ENCODE results near the gene C15orf39. TPM values are rescaled to one million over a fixed set of nuclear protein-coding genes. Genes with fewer than 3 reads are reported as not detected.
A peak's percentile ranks its signal among the peaks of the same experiment; 100 is the strongest.

The C15orf39 gene
- total and polyA plus RNA-seq, 2 donors from 2014 or later: 5.7 to 32.7 TPM

DNA sequence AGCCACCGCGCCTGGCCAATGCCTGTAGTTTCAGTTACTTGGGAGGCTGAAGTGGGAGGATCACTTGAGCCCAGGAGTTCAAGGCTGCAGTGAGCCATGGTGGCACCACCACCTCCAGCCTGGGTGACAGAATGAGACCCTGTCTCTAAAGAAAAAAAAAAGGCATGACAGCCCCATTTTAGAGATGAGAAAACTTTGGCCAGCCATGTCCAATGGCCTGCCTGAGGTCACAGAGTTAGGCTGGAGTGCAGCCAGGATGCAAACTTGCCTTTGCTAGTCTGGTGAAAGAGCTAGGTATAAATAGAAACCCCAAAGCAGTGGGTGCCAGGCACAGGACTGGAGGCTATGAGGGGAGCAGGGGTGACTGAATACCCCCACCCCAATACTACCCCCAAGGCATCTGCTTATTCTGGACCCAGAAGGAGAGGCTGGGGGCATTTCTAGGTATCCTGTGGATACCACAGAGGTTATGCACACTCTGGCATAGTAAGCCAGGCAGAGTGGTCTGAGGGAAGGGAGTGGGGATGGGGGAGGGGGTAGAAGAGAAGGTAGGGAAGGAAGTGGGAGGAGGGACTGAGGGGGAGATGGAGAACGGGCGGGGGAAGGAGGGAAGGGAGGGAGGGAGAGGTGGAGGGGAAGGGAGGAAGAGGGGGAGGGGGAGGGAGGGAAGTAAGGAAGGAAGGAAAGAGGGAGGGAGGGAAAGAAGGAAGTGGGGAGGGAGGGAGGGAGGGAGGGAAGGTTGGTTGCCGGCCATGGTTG is 16.2 kb upstream of the C15orf39 start:
- no peaks in the 10 kb centered on the region for H3K9me3 ChIP-seq (ENCODE audit: control insufficient read depth in 2 of 3, insufficient read depth in 1 of 3, low read length in 3 of 3)
- FAIRE-seq (no peak), DNase-seq (peak in 1 of 5 donors; percentile 27)
- no peak overlapping the region for H3K27ac ChIP-seq (ENCODE audit: low read depth in 2 of 2, low read length in 2 of 2)
- no peaks in the 10 kb centered on the region for H3K36me3 ChIP-seq (ENCODE audit: control insufficient read depth in 2 of 3, insufficient read depth in 3 of 3, low read length in 3 of 3)
- H3K4me3 ChIP-seq (ENCODE audit: low read length in 3 of 3): no peak overlapping the region
- no peaks in the 10 kb centered on the region for H3K27me3 ChIP-seq (ENCODE audit: control insufficient read depth, insufficient read depth, low read length)
- H3K4me1 ChIP-seq (ENCODE audit: control insufficient read depth in 2 of 3, insufficient read depth in 2 of 3, low read depth in 1 of 3, low read length in 3 of 3): no peaks in the 10 kb centered on the region
- intact Hi-C loops (cut with DNase I): no loop called here
- no peak for TF ChIP-seq CTCF (IDR thresholded peaks at IDR 0.05; ENCODE audit: borderline replicate concordance, extremely low read depth, insufficient read depth)
- no peak overlapping the region for H3K9ac ChIP-seq (ENCODE audit: low read length in 3 of 3)

DNA sequence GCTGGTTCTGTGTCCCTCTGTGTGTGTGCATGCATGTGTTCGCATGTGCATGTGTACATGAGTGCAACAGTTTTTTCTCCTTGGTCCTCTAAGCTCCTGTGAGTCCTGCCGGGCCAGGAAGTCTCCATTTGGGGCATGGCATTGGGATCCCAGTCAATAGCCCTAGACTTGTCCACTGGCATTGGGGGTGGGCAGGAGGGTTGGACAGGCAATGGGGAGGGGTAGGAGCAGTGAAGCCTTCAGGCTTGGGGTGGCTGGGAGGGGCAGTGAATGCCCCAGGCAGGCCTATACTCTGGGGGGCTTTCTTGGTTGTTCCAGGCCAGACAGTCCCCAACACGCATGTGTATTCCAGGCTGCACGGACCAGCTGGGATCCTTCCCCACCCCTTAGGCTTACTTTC is 15.6 kb upstream of the C15orf39 start:
- FAIRE-seq (no peak), DNase-seq (peak in 1 of 5 donors; percentile 31)
- H3K27ac ChIP-seq (ENCODE audit: low read depth in 2 of 2, low read length in 2 of 2): no peak overlapping the region
- no peaks in the 10 kb centered on the region for H3K4me1 ChIP-seq (ENCODE audit: control insufficient read depth in 2 of 3, insufficient read depth in 2 of 3, low read depth in 1 of 3, low read length in 3 of 3)
- no peak overlapping the region for H3K4me3 ChIP-seq (ENCODE audit: low read length in 3 of 3)
- H3K9me3 ChIP-seq (ENCODE audit: control insufficient read depth in 2 of 3, insufficient read depth in 1 of 3, low read length in 3 of 3): no peaks in the 10 kb centered on the region
- H3K9ac ChIP-seq (ENCODE audit: low read length in 3 of 3): no peak overlapping the region
- TF ChIP-seq CTCF (IDR thresholded peaks at IDR 0.05; ENCODE audit: borderline replicate concordance, extremely low read depth, insufficient read depth): no peak
- no peaks in the 10 kb centered on the region for H3K36me3 ChIP-seq (ENCODE audit: control insufficient read depth in 2 of 3, insufficient read depth in 3 of 3, low read length in 3 of 3)
- no peaks in the 10 kb centered on the region for H3K27me3 ChIP-seq (ENCODE audit: control insufficient read depth, insufficient read depth, low read length)
- intact Hi-C loops (cut with DNase I): no loop called here

DNA sequence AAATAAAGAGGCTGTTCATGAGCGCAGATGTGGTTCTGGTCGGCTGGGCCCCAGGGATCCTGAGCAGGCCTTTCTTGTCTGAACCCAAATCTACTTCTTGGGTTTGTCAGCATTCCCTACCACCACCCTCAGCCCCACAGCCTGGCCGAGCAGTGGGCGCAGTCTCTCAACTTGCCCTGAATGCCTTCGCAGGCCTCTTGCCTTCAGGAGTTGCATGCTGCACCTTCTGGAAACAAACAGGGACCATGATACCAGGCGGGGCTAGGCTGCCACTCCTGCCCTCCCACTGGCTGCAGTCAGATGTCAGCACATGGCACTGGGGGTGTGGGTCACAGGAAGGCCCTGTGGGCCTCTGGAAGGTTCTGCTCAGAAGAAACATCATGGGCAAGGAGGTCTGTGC is 13.2 kb upstream of the C15orf39 start:
- H3K9ac ChIP-seq (ENCODE audit: low read length in 3 of 3): no peak overlapping the region
- no peak for TF ChIP-seq CTCF (IDR thresholded peaks at IDR 0.05; ENCODE audit: borderline replicate concordance, extremely low read depth, insufficient read depth)
- H3K27ac ChIP-seq (ENCODE audit: low read depth in 2 of 2, low read length in 2 of 2): no peak overlapping the region
- FAIRE-seq (no peak), DNase-seq (peak in 1 of 5 donors; percentile 44)
- no peaks in the 10 kb centered on the region for H3K4me1 ChIP-seq (ENCODE audit: control insufficient read depth in 2 of 3, insufficient read depth in 2 of 3, low read depth in 1 of 3, low read length in 3 of 3)
- no peaks in the 10 kb centered on the region for H3K27me3 ChIP-seq (ENCODE audit: control insufficient read depth, insufficient read depth, low read length)
- intact Hi-C loops (cut with DNase I): no loop called here
- H3K9me3 ChIP-seq (ENCODE audit: control insufficient read depth in 2 of 3, insufficient read depth in 1 of 3, low read length in 3 of 3): no peaks in the 10 kb centered on the region
- H3K36me3 ChIP-seq (ENCODE audit: control insufficient read depth in 2 of 3, insufficient read depth in 3 of 3, low read length in 3 of 3): no peaks in the 10 kb centered on the region
- H3K4me3 ChIP-seq (ENCODE audit: low read length in 3 of 3): no peak overlapping the region

Data from kidney (tissue), 14 donors.